T-helper 1 cell (primary cell): ENCODE data around the gene SEPTIN8.
A peak's percentile ranks its signal among the peaks of the same experiment; 100 is the strongest.

Source experiments
- DNase-seq, 5 donors: peaks; one replicate each; pipeline ENCODE4 v3.0.0-alpha.2; 2012 to 2020

SEPTIN8 gene

DNA sequence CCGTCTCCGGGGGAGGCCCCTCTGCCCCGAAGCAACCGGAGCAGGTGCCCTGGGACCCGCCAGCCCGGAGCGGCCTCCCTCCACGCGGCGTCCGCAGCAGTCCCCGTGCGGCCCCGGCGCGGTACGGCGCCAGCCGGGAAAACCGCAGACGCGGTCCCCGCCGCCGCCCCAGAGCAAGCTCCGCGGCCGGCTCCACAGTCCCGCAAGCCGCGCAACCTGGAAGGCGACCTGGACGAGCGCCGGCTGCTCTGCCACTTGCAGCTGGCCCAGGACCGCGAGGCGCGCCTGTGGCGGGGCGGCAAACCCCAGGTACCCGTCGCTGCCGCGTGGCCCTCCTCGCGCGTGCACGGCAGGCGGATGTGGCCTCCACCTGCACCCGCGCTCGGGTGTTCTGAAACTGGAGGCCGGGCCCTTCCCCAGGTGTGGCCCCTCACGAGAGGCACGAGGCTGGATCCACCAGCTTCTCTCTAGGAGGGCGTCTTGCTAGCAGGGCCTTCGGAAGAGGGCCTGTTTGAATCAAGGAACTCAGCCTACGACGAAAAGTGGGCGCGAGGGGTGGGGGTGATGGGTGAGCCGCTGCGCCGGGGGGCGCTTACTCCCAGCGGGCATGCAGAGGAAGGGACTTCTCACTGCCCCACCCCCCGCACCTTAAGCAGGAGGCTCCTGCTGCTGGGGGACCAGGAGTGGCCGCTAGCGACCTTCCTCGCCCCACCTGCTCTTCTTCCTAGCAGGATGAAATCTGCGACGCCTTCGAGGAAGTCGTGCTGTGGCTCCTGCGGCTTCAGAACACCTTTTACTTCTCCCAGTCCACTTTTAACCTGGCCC lies 29.2 kb downstream of the SEPTIN8 start:
- peak in 4 of 5 donors; percentile 36 to 61 (median 45) for DNase-seq

DNA sequence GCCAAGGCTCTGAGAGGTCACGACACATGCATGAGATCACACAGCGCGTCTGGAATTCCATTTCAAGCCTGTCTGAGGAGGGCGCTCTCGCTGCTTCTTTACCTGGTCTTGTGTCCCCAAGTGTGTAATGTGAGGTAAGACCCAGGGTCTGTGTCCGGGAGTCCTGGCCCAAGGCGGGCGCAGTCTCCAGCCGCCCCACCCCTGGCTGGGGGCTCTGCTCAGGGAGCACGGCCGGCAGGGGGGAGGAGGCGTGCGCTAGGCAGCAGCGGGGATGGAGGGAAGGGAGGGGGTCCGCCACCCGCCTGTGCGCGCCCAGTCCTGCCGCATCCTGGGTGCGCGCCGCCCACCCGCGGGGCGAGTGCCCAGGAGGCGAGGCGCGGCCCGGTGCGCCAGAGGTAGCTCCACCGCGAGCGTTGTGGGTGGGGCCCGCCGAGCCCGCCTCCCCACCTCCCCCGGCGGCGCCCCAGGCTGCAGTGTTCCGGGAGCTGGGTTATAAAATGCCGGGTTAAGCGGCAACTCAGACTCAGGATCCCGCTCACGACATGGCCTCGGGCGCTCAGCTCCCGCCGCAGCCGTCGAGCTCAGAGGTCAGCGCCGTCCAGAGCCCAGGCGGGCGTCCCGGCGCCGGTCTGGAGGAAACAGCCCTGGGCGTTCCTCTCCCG lies 30.0 kb downstream of the SEPTIN8 start, which contains the start of gene CCNI2:
Gene CCNI2 (plus strand): TSS at position 473 of the 662 bp plus-strand sequence. CDS start 70 bp downstream, at position 543.
- DNase-seq, result peak; percentile 48 to 72 (median 59)

DNA sequence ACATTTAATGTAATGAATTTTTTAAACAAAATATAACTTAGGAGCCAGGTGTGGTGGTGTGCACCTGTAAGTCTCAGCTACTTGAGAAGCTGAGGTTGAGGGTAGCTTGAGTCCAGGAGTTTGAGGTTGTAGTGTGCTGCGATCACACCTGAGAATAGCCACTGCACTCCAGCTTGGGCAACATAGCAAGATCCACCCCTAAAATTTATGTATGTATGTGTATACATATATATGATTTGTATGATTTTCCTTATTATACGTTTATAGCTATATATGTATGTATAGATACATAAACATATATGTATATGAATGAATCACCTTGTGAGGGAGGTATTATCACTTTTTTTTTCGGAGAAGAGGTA lies 30.5 kb downstream of the SEPTIN8 start:
- no peak for DNase-seq

DNA sequence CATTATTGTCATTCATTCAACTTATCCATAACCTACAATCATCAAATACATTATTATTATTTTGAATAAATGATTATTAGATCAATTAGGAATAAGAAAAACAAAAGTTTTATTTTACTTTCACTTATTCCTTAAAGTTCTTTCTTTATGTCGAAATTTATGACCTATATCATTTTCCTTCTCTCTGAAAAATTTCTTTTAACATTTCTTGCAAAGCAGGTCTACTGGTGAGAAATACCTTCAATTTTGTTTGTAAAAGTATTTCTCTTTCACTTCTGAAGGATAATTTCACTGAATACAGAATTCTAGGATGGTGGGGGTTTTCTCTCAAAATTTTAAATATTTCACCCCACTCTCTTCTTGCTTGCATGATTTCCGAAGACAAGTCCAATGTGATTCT lies 32.4 kb downstream of the SEPTIN8 start:
- no peak for DNase-seq

DNA sequence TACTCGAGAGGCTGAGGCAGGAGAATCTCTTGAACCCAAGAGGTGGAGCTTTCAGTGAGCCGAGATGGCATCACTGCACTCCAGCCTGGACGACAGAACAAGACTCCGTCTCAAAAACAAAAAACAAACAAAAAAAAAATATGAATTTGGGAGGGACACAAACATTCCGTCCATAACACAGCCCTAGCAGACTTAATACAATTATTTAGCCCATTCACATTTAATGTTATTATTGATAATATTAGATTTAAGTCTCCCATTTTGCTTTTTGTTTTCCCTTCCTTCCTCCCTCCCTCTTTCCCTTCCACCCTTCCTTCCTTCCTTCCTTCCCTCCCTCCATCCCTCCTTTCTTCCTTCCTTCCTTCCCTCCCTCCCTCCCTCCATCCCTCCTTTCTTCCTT lies 34.4 kb downstream of the SEPTIN8 start:
- no peak for DNase-seq

DNA sequence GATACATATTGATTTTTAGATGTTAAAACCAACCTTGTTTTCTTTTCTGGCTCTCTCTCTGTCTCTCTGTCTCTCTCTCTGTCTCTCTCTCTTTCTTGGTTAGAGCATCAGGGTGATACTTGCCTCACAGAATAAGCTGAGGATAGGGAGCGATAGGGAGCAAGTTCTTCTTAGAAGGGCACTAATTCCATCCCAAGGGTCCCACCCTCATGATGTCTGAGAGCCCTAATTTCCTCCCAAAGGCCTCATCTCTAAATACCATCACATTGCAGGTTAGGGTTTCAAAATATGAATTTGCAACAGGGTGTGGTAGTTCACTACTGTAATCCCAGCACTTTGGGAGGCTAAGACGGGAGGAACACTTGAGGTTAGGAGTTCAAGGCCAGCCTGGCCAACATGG lies 34.9 kb downstream of the SEPTIN8 start:
- no peak for DNase-seq

DNA sequence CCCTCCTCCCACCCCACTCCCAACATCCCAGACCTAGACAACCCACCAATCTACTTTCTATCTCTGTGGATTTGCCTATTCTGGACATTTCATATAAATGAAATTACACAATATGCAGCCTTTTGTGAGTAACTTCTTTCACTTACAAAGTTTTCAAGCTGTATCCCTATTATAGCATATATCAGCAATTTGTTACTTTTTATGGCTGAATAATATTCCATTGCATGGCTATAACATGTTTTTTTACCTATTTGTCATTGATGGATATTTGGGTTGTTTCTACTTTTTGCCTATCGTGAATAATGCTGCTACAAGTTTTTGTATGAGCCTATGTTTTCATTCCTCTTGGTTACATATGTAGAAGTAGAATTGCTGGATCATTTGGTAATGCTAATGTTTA lies 37.8 kb downstream of the SEPTIN8 start:
- no peak for DNase-seq

DNA sequence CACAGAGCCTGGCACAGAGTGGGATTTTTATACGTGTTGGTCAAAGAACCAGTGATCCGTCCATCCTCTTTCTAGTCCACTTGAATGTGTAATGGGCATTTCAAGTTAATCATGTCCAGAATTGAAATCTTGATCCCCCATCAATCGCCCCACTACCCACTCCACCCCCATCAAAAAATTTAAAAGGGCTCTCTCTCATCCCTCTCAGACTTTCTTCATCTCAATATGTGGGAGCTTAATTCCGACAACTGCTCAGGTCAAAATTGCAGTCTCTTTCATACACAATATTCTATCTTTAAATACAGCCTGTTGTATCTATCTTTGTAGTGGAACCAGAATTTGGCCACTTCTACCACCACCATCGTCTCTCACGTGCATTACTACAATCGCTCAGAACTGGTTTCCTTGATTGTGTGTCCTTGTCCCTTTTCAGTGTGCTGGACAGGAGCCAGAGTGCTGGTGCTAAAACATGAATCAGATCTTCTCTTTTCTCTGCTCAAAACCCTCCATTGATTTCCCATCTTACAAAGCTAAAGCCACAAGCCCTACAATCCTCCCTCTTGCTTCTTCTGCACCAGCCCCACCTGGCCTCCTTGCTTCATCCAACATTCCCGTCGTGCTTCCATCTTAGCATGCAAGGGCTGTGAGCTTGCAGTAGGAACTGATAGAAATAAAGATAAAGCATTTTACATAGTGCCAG lies 38.9 kb downstream of the SEPTIN8 start:
- DNase-seq, result no peak

DNA sequence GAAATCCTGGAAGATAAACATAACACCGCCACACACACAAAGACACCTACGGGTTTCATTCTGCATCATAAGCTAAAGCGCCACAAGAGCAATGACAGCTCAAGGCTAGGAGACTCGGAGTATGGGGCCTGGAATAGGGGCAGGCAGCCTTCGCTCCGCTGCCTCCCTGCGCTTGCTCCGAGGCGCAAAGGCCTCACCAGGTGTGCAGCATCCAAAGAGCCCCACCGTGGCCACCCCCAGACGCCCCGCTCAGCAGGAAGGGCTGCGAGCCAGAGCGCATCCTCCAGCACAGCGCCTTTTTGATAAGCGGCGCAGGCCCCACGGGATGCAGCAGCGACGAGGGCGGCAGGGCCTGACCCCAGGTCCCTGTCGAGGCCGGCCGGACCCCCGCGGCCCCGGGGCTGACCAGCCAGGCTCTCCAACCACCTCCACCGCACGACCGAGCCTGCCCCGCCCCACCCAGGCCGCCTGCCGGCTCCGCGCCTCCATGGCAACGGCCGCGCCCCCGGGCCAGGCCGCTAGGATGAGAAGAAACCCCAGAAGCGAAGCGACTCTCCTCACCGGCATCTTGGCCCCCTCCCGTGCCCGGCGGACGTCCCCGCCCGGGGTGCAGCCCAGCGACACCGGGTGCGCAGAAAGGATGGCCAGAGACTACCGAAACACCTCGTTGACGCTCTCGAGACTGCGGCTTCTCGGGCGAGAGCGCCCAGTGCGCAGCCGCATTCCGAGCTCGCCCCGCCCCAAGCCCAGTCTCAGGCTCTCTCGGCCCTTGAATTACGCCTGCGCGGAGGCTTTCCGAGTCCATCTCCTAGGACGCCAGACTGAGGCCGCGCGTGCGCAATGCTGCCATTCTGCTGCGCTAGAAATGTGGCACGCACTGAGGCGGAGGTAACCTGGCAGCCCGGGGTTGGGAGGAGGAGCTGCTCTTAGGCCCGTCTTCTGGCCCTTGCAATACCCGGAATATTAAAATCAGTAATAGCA lies 39.9 kb downstream of the SEPTIN8 start, which contains the start of gene KIF3A:
Gene KIF3A (minus strand): TSS at position 694 of the 981 bp plus-strand sequence. CDS start 127 bp downstream, at position 567.
- DNase-seq, result peak; percentile 97 to 98 (median 98)

DNA sequence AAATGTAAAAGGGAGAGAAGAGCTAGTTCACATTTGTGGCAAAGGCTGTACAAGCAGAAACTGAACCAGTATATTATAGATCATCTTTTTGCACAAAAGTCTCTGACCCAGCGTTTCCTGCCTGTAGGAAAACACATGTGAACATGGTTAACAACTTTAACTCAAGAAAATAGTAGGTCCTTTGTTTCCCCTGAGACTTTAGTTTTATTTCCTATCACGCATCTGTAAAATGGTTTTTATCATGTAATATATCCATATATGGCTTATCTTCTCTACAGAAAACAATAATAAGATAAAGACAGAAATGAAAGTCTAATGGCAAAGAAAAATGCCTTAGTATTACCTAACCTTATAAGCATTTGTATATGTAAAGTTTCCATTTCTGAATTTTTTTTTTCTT lies 42.4 kb downstream of the SEPTIN8 start:
- DNase-seq, result no peak

DNA sequence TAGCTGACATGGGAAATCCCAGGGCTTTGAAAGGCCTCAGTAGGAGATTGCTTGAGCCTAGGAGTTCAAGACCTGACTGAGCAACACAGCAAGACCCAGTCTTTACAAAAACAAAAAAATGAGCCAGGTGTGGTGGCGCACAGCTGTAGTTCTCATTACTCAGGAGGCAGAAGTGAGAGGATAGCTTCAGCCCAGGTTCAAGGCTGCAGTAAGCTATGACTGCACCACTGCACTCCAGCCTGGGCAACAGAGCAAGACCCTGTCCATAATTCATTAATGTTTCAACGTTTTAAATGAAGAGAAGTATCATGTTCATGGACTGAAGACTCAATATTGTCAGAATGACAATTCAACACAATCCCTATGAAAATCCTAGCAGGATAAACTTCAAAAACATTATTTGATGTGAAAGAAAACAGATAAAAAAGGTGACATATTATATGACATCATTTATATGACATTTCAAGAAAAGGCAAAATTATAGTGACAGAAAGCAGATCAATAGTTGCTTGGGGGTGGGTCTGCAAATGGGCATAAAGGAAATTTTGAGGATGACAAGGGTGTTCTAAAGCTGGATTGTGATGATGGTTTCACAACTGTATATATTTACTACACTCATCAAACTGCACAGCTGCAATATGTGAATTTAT lies 43.4 kb downstream of the SEPTIN8 start:
- DNase-seq, result no peak

DNA sequence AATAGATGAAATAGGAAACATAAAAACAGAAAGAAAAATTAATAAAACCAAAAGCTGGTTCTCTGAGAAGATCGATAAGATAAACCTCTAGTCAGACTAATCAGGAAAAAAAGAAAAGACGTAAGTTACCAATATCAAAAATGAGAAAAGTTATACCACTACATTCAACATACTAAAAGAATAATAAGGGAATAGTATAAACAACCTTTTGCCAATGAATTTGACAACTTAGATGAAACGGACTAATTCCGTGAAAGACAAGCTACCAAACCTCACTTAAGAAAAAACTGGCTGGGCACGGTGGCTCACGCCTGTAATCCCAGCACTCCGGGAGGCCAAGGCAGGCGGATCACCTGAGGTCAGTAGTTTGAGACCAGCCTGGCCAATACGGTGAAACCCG lies 47.1 kb downstream of the SEPTIN8 start:
- no peak for DNase-seq

DNA sequence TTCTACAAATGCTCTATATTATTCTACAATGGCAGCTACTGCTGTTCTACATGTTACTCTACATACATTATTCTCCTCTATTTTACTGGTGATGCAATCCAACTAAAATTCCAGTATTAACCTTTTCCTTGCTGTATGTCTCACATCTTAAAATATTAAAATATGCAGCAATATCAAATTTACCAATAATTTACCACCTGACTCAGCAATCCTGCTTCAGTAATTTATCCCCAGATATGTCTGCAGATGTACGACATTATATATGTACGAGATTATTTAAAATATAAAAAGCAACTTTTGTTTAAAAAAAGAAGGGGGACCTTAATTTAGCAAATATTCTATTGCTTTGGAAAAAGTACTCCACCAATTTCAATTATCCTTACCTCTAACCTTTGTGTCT lies 51.3 kb downstream of the SEPTIN8 start:
- DNase-seq, result no peak

DNA sequence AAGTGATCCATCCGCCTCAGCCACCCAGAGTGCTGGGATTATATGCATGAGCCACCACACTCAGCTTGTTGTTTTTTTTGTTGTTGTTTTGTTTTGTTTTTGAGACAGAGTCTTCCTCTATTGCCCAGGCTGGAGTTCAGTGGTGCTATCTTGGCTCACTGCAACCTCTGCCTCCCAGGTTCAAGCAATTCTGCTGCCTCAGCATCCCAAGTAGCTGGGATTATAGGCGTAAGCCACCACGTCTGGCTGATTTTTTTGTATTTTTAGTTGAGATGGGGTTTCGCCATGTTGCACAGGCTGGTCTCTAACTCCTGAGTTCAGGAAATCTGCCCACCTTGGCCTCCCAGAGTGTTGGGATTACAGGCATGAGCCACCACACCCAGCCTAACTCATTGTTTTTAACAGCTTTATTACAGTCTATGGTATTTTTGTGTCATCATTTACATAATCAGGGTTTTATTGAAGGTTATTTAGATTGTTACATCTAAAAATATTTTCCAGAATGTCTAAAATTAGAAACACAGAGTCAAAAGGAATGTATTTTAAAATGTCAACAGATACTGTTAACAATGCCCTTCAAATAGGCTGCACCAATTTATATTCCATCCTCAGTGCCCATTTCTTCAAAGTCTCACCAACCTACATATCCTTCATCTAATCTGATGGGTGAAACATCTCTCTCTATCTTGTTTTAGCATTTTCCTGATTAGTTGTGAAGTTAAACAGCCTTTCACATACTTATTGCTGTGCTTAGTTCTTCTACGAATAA lies 58.3 kb downstream of the SEPTIN8 start:
- no peak for DNase-seq

DNA sequence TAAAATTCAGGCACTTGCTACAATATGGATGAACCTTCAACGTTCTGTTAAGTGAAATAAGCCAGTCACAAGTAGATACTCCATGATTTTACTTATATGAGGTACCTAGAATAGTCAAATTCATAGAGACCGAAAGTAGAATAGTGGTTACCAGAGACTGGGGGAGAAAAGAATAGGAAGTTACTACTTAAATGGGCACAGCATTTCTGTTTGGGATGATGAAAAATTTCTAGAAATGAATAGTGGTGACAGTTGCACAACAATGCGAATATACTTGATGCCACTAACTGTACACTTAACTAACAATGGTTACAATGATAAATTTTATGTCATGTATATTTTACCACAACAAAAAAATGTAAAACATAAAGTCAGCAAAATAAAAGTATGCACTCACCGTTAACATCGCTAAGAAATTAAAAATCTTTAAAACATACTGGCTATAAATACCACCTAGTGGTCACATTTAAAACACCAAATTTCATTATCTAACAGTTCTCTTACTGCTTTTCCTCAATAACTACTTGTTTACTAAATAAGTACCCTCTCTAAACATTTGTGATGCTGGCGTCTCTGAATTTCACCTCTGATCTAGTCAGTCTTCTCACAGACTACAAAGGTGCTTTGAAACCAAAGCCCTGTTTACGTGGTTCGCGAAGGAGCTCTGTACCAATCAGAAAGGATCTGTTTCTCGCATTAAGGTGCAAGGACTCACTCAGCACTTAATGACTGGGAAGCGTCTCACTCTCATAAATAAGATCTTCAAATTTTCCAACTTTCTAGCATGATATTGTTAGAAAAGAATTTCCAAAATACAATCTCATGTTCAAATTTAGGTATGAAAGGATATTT lies 62.4 kb downstream of the SEPTIN8 start:
- DNase-seq, result peak in 1 of 5 donors; percentile 81

DNA sequence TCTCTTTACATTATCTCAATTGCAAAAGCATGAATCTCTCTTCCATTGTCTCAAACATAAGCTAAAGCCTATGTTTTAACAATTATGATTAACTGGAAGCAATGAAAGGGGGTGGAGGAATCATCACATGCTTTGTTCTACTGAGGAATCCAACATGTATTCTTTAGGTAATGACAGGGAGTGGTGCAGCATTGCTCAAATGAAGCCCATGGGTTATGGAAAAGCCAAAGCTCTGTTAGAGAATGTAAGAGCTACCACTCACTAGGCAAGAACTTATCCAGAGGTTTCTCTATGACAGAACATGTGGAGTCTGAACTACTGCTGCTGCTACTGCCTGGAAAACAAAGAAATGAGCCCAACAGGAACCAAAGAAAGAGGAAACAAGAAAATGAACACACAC lies 68.4 kb downstream of the SEPTIN8 start:
- no peak for DNase-seq

DNA sequence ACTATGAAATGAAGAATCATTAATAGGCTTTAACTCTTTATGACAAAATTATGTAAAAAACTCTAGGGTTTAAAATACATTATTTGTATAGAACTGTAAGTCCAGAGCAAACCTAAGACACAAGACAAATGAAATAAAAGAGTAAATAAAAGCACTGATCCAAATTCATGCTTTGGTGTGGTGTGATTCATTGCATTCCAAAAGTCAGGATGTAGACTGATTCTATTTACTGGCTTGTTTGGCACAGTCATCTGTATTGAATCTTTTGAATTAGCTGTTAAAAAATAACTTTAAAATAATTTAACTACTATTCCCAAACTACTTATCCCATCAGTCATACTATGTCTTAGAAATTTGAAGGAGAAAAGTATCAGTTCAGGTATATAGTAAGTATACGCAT lies 72.2 kb downstream of the SEPTIN8 start:
- DNase-seq, result no peak
